GM21381 (cell line): ENCODE measurements around the gene STK32B.
"Not testable (repeated sequence)": the region's sequence is repeated elsewhere in the genome, so short reads cannot be mapped to it uniquely, and the experiment has no call there.

Experiments used
- ATAC-seq: cut with Tn5 transposase; IDR thresholded peaks from one replicate; pipeline ENCODE4 v1.9.1; 2021; ENCODE audit warnings: mild to moderate bottlenecking, moderate library complexity; ENCODE audit not compliant: unreplicated experiment

STK32B gene

GRCh38 chr4:5422195-5422594 lies 370.9 kb downstream of the STK32B start:
- no peak for ATAC-seq

- no peak for ATAC-seq
These were observed 372.4 kb downstream of the STK32B start for GRCh38 chr4:5423670-5424069.

- no peak for ATAC-seq
These were observed 372.9 kb downstream of the STK32B start for GRCh38 chr4:5424211-5424610.

- ATAC-seq = no peak
These were observed 373.6 kb downstream of the STK32B start for GRCh38 chr4:5424901-5425300.

- ATAC-seq = no peak
These were observed 378.5 kb downstream of the STK32B start for GRCh38 chr4:5429747-5430146.

GRCh38 chr4:5433196-5433595 lies 381.9 kb downstream of the STK32B start:
- ATAC-seq = no peak

- no peak for ATAC-seq
These were observed 383.9 kb downstream of the STK32B start for GRCh38 chr4:5435201-5435600.

- ATAC-seq = no peak
These were observed 384.5 kb downstream of the STK32B start for GRCh38 chr4:5435823-5436222.

- ATAC-seq = not testable (repeated sequence)
These were observed 392.9 kb downstream of the STK32B start for GRCh38 chr4:5443976-5444802.

GRCh38 chr4:5444918-5445517 lies 393.7 kb downstream of the STK32B start:
- no peak for ATAC-seq

GRCh38 chr4:5446595-5447226 lies 395.4 kb downstream of the STK32B start:
- ATAC-seq = no peak

- no peak for ATAC-seq
These were observed 396.5 kb downstream of the STK32B start for GRCh38 chr4:5447755-5448154.

GRCh38 chr4:5448221-5448620 lies 396.9 kb downstream of the STK32B start:
- ATAC-seq = no peak

- ATAC-seq = no peak
These were observed 400.0 kb downstream of the STK32B start for GRCh38 chr4:5451243-5451642.

GRCh38 chr4:5452156-5452555 lies 400.9 kb downstream of the STK32B start:
- ATAC-seq = no peak

- no peak for ATAC-seq
These were observed 403.8 kb downstream of the STK32B start for GRCh38 chr4:5455003-5455585.

- no peak for ATAC-seq
These were observed 405.1 kb downstream of the STK32B start for GRCh38 chr4:5456296-5456845.

- ATAC-seq = no peak
These were observed 407.4 kb downstream of the STK32B start for GRCh38 chr4:5458676-5459075.

- ATAC-seq = no peak
These were observed 408.0 kb downstream of the STK32B start for GRCh38 chr4:5459236-5459635.

GRCh38 chr4:5460106-5460801 lies 409.0 kb downstream of the STK32B start:
- no peak for ATAC-seq

- ATAC-seq = no peak
These were observed 410.2 kb downstream of the STK32B start for GRCh38 chr4:5461477-5461876.
